Uterus (tissue), 2 donors: ENCODE results near the gene SLC13A3.

Source experiments
- CTCF ChIP-seq, 4 experiments: fragments of 200-600 bp in 2 of 4; fragments of 450-650 bp in 2 of 4; sonication (generic) in 2 of 4; IDR thresholded peaks; one replicate each; pipeline ENCODE4 v1.5.1; 2016 to 2019; ENCODE audit warnings: antibody characterized with exemption in 4 of 4, mild to moderate bottlenecking in 2 of 4, moderate library complexity in 1 of 4
- POLR2A ChIP-seq, 2 donors: fragments of 450-650 bp; IDR thresholded peaks; one replicate each; pipeline ENCODE4 v1.6.1; 2016; ENCODE audit warnings: antibody characterized with exemption in 2 of 2, mild to moderate bottlenecking in 1 of 2, moderate library complexity in 1 of 2

- TF ChIP-seq CTCF (IDR thresholded peaks at IDR 0.05) (peak; percentile 54 to 66 (median 61)), POLR2A (IDR thresholded peaks at IDR 0.05) (no peak)
Observed at GRCh38 chr20:46681032-46681854, 30.0 kb upstream of the SLC13A3 start.
